Neural crest cell (in vitro differentiated cells): ENCODE results near the gene ADK. TPM values are rescaled to one million over a fixed set of nuclear protein-coding genes. Genes with fewer than 3 reads are reported as not detected.

Source experiments
- DNase-seq: peaks from one replicate; pipeline ENCODE4 v3.0.0; 2021; ENCODE audit warnings: low read depth, mixed read lengths, low spot score
- H3K27ac Mint-ChIP-seq: one replicate; pipeline ENCODE4 v1.8.0; 2021; ENCODE audit warnings: mild to moderate bottlenecking, mixed read lengths; ENCODE audit not compliant: unreplicated experiment
- H3K27me3 Mint-ChIP-seq: 2 replicates; pipeline ENCODE4 v1.8.0; 2021; ENCODE audit warnings: low read depth, mild to moderate bottlenecking, mixed read lengths
- H3K36me3 Mint-ChIP-seq: 2 replicates; pipeline ENCODE4 v1.8.0; 2021; ENCODE audit warnings: low read depth, mild to moderate bottlenecking, mixed read lengths
- H3K4me1 Mint-ChIP-seq: 2 replicates; pipeline ENCODE4 v1.8.0; 2021; ENCODE audit warnings: mixed read lengths
- H3K4me3 Mint-ChIP-seq: one replicate; pipeline ENCODE4 v1.8.0; 2021; ENCODE audit warnings: mild to moderate bottlenecking, mixed read lengths
- H3K9me3 Mint-ChIP-seq: 2 replicates; pipeline ENCODE4 v1.8.0; 2021; ENCODE audit warnings: mixed read lengths
- CTCF ChIP-seq: fragments of 200-600 bp; sonication (generic); conservative IDR thresholded peaks from 2 replicates; pipeline ENCODE4 v1.5.0; 2021; ENCODE audit warnings: antibody characterized with exemption, mild to moderate bottlenecking
- total RNA-seq: library from RNA; stranded (reverse); gene quantifications from 2 replicates; pipeline ENCODE4 v1.2.1, GENCODE V29; 2021

ADK gene
- total RNA-seq, 1 donor from 2014 or later = 35.6 TPM

- no peaks in the 10 kb centered on the region for H3K27me3 Mint-ChIP-seq
- H3K27ac Mint-ChIP-seq = no peak overlapping the region
- no peaks in the 10 kb centered on the region for H3K4me1 Mint-ChIP-seq
- H3K36me3 Mint-ChIP-seq = peaks cover 13% of the 10 kb centered on the region
- TF ChIP-seq CTCF = no peak
- H3K9me3 Mint-ChIP-seq = no peaks in the 10 kb centered on the region
- no peak for DNase-seq
- no peak overlapping the region for H3K4me3 Mint-ChIP-seq
Measured at GRCh38 chr10:74706966-74707365, 555.9 kb downstream of the ADK start.

- Mint-ChIP-seq H3K4me1 (no peaks in the 10 kb centered on the region), H3K9me3 (no peaks in the 10 kb centered on the region), H3K27ac (no peak overlapping the region), H3K27me3 (no peaks in the 10 kb centered on the region), H3K36me3 (peaks cover 10% of the 10 kb centered on the region), H3K4me3 (no peak overlapping the region)
- no peak for TF ChIP-seq CTCF
- no peak for DNase-seq
Measured at GRCh38 chr10:74708246-74708645, 557.2 kb downstream of the ADK start.

- peaks cover 47% of the 10 kb centered on the region for H3K36me3 Mint-ChIP-seq
- H3K27ac Mint-ChIP-seq = no peak overlapping the region
- peaks cover 24% of the 10 kb centered on the region for H3K9me3 Mint-ChIP-seq
Measured at GRCh38 chr10:74718208-74718607, 567.2 kb downstream of the ADK start.

GRCh38 chr10:74728225-74728624 is 577.2 kb downstream of the ADK start:
- no peak for TF ChIP-seq CTCF
- DNase-seq = no peak
- no peak overlapping the region for H3K4me3 Mint-ChIP-seq
- no peaks in the 10 kb centered on the region for H3K27me3 Mint-ChIP-seq
- H3K36me3 Mint-ChIP-seq = peaks cover 14% of the 10 kb centered on the region
- H3K9me3 Mint-ChIP-seq = peaks cover 22% of the 10 kb centered on the region
- H3K27ac Mint-ChIP-seq = no peak overlapping the region
- no peaks in the 10 kb centered on the region for H3K4me1 Mint-ChIP-seq

More at GRCh38 chr10:74718208-74718607, 567.2 kb downstream of the ADK start:
- TF ChIP-seq CTCF = no peak
- H3K4me1 Mint-ChIP-seq = no peaks in the 10 kb centered on the region
- no peak for DNase-seq
- no peaks in the 10 kb centered on the region for H3K27me3 Mint-ChIP-seq
- no peak overlapping the region for H3K4me3 Mint-ChIP-seq

GRCh38 chr10:74730246-74730645 is 579.2 kb downstream of the ADK start:
- H3K4me1 Mint-ChIP-seq = no peaks in the 10 kb centered on the region
- no peak overlapping the region for H3K4me3 Mint-ChIP-seq
- H3K27me3 Mint-ChIP-seq = no peaks in the 10 kb centered on the region
- no peak for DNase-seq
- peaks cover 11% of the 10 kb centered on the region for H3K9me3 Mint-ChIP-seq
- H3K36me3 Mint-ChIP-seq = peaks cover 4% of the 10 kb centered on the region
- TF ChIP-seq CTCF = no peak
- H3K27ac Mint-ChIP-seq = no peak overlapping the region

- no peak for DNase-seq
- Mint-ChIP-seq H3K36me3 (peaks cover 4% of the 10 kb centered on the region), H3K9me3 (peaks cover 7% of the 10 kb centered on the region), H3K27me3 (no peaks in the 10 kb centered on the region), H3K4me3 (no peak overlapping the region), H3K27ac (no peak overlapping the region), H3K4me1 (no peaks in the 10 kb centered on the region)
- TF ChIP-seq CTCF = no peak
Measured at GRCh38 chr10:74733612-74734011, 582.6 kb downstream of the ADK start.
